Measurements from ENCODE around the gene SDHAF1.

GRCh38 chr19:35949131-35949530 lies 45.9 kb upstream of the SDHAF1 start:
- TF ChIP-seq CTCF (IDR thresholded peaks at IDR 0.05) (no peak), EZH2 (IDR thresholded peaks at IDR 0.05; ENCODE audit: borderline replicate concordance, insufficient read depth, low read depth, low read length, poor library complexity, severe bottlenecking) (no peak)
